WTC11 (cell line): ENCODE results near the gene LMF2.
A peak's percentile ranks its signal among the peaks of the same experiment; 100 is the strongest.

Source experiments
- CREB1 ChIP-seq: sonication (generic); formaldehyde crosslinking; IDR thresholded peaks from 2 replicates; pipeline ENCODE4 v1.8.0; 2023; ENCODE audit warnings: mild to moderate bottlenecking, missing genetic modification reagents
- CTCF ChIP-seq: fragments of 200-600 bp; IDR thresholded peaks from 2 replicates; pipeline ENCODE4 v1.8.0; 2022; ENCODE audit warnings: antibody characterized with exemption
- ETV6 ChIP-seq: sonication (generic); formaldehyde crosslinking; IDR thresholded peaks from 2 replicates; pipeline ENCODE4 v1.8.1; 2022; ENCODE audit warnings: mild to moderate bottlenecking, missing genetic modification reagents
- FOXK1 ChIP-seq: sonication (generic); formaldehyde crosslinking; IDR thresholded peaks from 2 replicates; pipeline ENCODE4 v1.8.0; 2022; ENCODE audit warnings: mild to moderate bottlenecking, moderate library complexity, missing genetic modification reagents
- GABPB1 ChIP-seq: sonication (generic); formaldehyde crosslinking; IDR thresholded peaks from 2 replicates; pipeline ENCODE4 v1.8.1; 2023; ENCODE audit warnings: mild to moderate bottlenecking, missing genetic modification reagents
- MAX ChIP-seq: sonication (generic); formaldehyde crosslinking; IDR thresholded peaks from 2 replicates; pipeline ENCODE4 v1.8.0; 2022; ENCODE audit warnings: mild to moderate bottlenecking, missing genetic modification reagents
- SP1 ChIP-seq: sonication (generic); formaldehyde crosslinking; conservative IDR thresholded peaks from 2 replicates; pipeline ENCODE4 v1.8.1; 2022; ENCODE audit warnings: missing genetic modification reagents
- ZNF138 ChIP-seq: sonication (generic); formaldehyde crosslinking; conservative IDR thresholded peaks from 2 replicates; pipeline ENCODE4 v1.8.1; 2022; ENCODE audit warnings: mild to moderate bottlenecking, moderate library complexity, missing genetic modification reagents
- TF ChIP-seq, protein P1 (sequence below): sonication (generic); formaldehyde crosslinking; conservative IDR thresholded peaks from 2 replicates; pipeline ENCODE4 v1.8.1; 2022; ENCODE audit warnings: mild to moderate bottlenecking, missing genetic modification reagents
- TF ChIP-seq, protein P2 (sequence below): sonication (generic); formaldehyde crosslinking; IDR thresholded peaks from 2 replicates; pipeline ENCODE4 v1.8.0; 2022; ENCODE audit warnings: mild to moderate bottlenecking, missing genetic modification reagents

- no peak for TF ChIP-seq ETV6 (CRISPR knock-in tag)
- no peak for TF ChIP-seq CREB1
- TF ChIP-seq SP1 (CRISPR knock-in tag): no peak; the same call in 1 of the 2 replicates
- no peak for TF ChIP-seq ZNF138
- TF ChIP-seq FOXK1 (CRISPR knock-in tag): no peak
- TF ChIP-seq CTCF: no peak; the same call in 1 of the 2 replicates
- peak; percentile 57 for TF ChIP-seq MAX (CRISPR knock-in tag)
- TF ChIP-seq, protein P1, sequence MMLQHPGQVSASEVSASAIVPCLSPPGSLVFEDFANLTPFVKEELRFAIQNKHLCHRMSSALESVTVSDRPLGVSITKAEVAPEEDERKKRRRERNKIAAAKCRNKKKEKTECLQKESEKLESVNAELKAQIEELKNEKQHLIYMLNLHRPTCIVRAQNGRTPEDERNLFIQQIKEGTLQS (CRISPR knock-in tag): no peak
- TF ChIP-seq, protein P2, sequence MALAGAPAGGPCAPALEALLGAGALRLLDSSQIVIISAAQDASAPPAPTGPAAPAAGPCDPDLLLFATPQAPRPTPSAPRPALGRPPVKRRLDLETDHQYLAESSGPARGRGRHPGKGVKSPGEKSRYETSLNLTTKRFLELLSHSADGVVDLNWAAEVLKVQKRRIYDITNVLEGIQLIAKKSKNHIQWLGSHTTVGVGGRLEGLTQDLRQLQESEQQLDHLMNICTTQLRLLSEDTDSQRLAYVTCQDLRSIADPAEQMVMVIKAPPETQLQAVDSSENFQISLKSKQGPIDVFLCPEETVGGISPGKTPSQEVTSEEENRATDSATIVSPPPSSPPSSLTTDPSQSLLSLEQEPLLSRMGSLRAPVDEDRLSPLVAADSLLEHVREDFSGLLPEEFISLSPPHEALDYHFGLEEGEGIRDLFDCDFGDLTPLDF (CRISPR knock-in tag): no peak
- no peak for TF ChIP-seq GABPB1 (CRISPR knock-in tag)
These were observed 36.7 kb upstream of the LMF2 start for GRCh38 chr22:50544078-50544745.
